Right lobe of liver (tissue), 4 donors: ENCODE measurements around the gene OPN1SW.

ENCODE experiments used
- CTCF ChIP-seq, 4 donors: fragments of 200-600 bp in 3 of 4; fragments of 450-650 bp in 1 of 4; IDR thresholded peaks; one replicate each; pipeline versions ENCODE4 v1.5.1 to v1.8.0; 2016 to 2022; ENCODE audit warnings: antibody characterized with exemption in 4 of 4, mild to moderate bottlenecking in 2 of 4
- POLR2A ChIP-seq: fragments of 450-650 bp; IDR thresholded peaks from one replicate; pipeline ENCODE4 v1.6.1; 2017; ENCODE audit warnings: antibody characterized with exemption, mild to moderate bottlenecking
- donor health status: DM: no; HTN: no; CAD: no.
- donor health status: DM: no; HTN: no; CAD: no.
- donor health status: DM: no; HTN: yes; CAD: no.

DNA sequence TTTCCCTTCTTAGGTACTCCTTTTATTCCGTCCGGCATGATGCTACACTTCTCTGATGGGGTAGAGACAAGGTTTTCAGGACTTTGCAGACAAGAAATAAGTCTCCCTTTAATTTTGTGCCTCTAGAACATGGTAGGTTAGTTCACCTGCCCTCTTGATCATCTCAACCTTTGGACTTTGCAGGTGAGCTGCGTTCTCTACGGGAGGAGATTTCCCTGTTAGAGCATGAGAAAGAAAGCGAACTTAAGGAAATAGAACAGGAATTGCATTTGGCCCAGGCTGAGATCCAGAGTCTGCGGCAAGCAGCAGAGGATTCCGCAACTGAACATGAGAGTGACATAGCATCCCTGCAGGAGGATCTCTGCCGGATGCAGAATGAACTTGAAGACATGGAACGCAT is 25.4 kb upstream of the OPN1SW start:
- TF ChIP-seq CTCF (IDR thresholded peaks at IDR 0.05), result no peak
- TF ChIP-seq POLR2A, result no peak
